Activated CD8-positive, alpha-beta T cell treated with anti-CD3 and anti-CD28 coated beads, Interleukin-2, amount 10 ng/mL, durations not matched to agents 7 days and 5 days (primary cell): ENCODE data around the gene ADAMTSL1. TPM values are rescaled to one million over a fixed set of nuclear protein-coding genes. Genes with fewer than 3 reads are reported as not detected.

ENCODE experiments used
- ATAC-seq: fragments of 150-1000 bp; cut with Tn5 transposase; one replicate; pipeline ENCODE4 v1.10.0; 2021; ENCODE audit warnings: moderate library complexity
- CTCF ChIA-PET: fragments of 350-600 bp; sonication (Branson Sonifier 250); formaldehyde crosslinking; loops from one replicate; lab custom pipeline; 2021; ENCODE audit warnings: antibody characterized with exemption; lab: Charles Lee
- POLR2A ChIA-PET: fragments of 350-600 bp; sonication (Branson Sonifier 250); formaldehyde crosslinking; loops from one replicate; lab custom pipeline; 2021; ENCODE audit warnings: antibody characterized with exemption; lab: Charles Lee
- DNase-seq: peaks from one replicate; pipeline ENCODE4 v3.0.0-alpha.2; 2020
- H3K27ac Mint-ChIP-seq: one replicate; pipeline ENCODE4 v1.8.0; 2021; ENCODE audit warnings: mild to moderate bottlenecking, mixed read lengths
- H3K27me3 Mint-ChIP-seq: one replicate; pipeline ENCODE4 v1.8.0; 2021; ENCODE audit warnings: low read depth, mixed read lengths
- H3K36me3 Mint-ChIP-seq: one replicate; pipeline ENCODE4 v1.8.0; 2021; ENCODE audit warnings: low read depth, mixed read lengths
- H3K4me1 Mint-ChIP-seq: one replicate; pipeline ENCODE4 v1.8.0; 2021; ENCODE audit warnings: low read depth, mixed read lengths
- H3K4me3 Mint-ChIP-seq: one replicate; pipeline ENCODE4 v1.8.0; 2021; ENCODE audit warnings: mild to moderate bottlenecking, mixed read lengths
- H3K9me3 Mint-ChIP-seq: one replicate; pipeline ENCODE4 v1.8.0; 2022; ENCODE audit warnings: mixed read lengths; ENCODE audit not compliant: insufficient read depth
- total RNA-seq, 2 experiments: library from RNA; stranded (reverse); gene quantifications; one replicate each; pipeline ENCODE4 v1.2.3, GENCODE V29; 2021

Gene ADAMTSL1
- total RNA-seq, 2 experiments from 2014 or later, result not detected

- H3K4me1 Mint-ChIP-seq, result no peaks in the 10 kb centered on the region
- no peaks in the 10 kb centered on the region for H3K9me3 Mint-ChIP-seq
- no peak overlapping the region for H3K27ac Mint-ChIP-seq
- no peaks in the 10 kb centered on the region for H3K36me3 Mint-ChIP-seq
- ChIA-PET CTCF (no interaction called here), POLR2A (no interaction called here)
- ATAC-seq, result no peak
- H3K4me3 Mint-ChIP-seq, result no peak overlapping the region
- no peak for DNase-seq
- H3K27me3 Mint-ChIP-seq, result no peaks in the 10 kb centered on the region
These were observed 128.0 kb downstream of the ADAMTSL1 start for GRCh38 chr9:18601956-18602355.

GRCh38 chr9:18604767-18605730 is 131.1 kb downstream of the ADAMTSL1 start:
- CTCF ChIA-PET, result no interaction called here
- H3K9me3 Mint-ChIP-seq, result no peaks in the 10 kb centered on the region
- no peak overlapping the region for H3K27ac Mint-ChIP-seq
- no peak overlapping the region for H3K4me3 Mint-ChIP-seq
- H3K27me3 Mint-ChIP-seq, result no peaks in the 10 kb centered on the region
- DNase-seq, result no peak
- H3K36me3 Mint-ChIP-seq, result no peaks in the 10 kb centered on the region
- POLR2A ChIA-PET, result no interaction called here
- ATAC-seq, result no peak
- no peaks in the 10 kb centered on the region for H3K4me1 Mint-ChIP-seq

DNA sequence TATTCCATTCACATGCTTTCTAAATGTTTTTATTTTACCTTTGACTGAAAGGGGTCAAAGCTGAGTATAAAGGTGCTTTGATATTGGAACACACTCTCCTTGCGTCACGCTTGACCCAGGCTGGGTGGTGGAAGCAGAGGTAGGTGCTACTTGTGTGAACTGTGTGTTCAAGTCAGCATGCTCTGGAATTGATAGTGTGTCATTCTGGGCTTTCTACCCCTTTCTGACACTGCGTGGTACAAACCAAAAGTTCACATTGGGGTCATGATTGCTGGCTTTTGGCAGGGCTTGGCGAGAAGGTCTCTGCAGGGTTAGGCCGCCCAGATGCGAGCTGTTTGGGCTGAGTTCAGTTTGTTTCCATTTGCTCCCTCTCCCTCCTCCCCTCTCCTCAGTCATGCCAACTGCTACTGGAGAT is 131.8 kb downstream of the ADAMTSL1 start:
- no peaks in the 10 kb centered on the region for H3K4me1 Mint-ChIP-seq
- no peaks in the 10 kb centered on the region for H3K9me3 Mint-ChIP-seq
- ChIA-PET CTCF (no interaction called here), POLR2A (no interaction called here)
- H3K27ac Mint-ChIP-seq, result no peak overlapping the region
- H3K4me3 Mint-ChIP-seq, result no peak overlapping the region
- DNase-seq, result no peak
- ATAC-seq, result no peak
- H3K36me3 Mint-ChIP-seq, result no peaks in the 10 kb centered on the region
- no peaks in the 10 kb centered on the region for H3K27me3 Mint-ChIP-seq

- no peaks in the 10 kb centered on the region for H3K27me3 Mint-ChIP-seq
- H3K4me3 Mint-ChIP-seq, result no peak overlapping the region
- ChIA-PET POLR2A (no interaction called here), CTCF (no interaction called here)
- ATAC-seq (no peak), DNase-seq (no peak)
- H3K36me3 Mint-ChIP-seq, result no peaks in the 10 kb centered on the region
- no peak overlapping the region for H3K27ac Mint-ChIP-seq
- no peaks in the 10 kb centered on the region for H3K9me3 Mint-ChIP-seq
- no peaks in the 10 kb centered on the region for H3K4me1 Mint-ChIP-seq
These were observed 132.3 kb downstream of the ADAMTSL1 start for GRCh38 chr9:18606281-18606680.

DNA sequence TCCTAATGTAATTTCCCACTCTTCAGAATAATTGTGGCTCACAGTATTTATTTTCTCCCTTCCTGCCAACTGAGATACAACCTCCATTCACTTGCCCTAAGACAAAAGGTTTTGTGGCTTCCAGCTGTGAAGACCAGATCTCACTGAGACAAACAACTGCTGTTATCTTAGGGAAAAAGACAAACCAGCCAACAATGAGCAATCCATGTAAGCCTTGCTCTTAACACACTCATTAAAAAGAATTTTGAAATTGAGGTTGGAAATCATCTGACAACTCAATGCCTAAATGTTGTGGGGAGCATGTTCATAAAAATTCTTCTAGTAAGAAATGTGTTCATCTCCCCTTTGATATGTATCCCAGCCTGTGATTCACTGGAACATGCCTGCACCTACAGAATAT is 132.9 kb downstream of the ADAMTSL1 start:
- ATAC-seq, result no peak
- no peaks in the 10 kb centered on the region for H3K9me3 Mint-ChIP-seq
- no peak overlapping the region for H3K27ac Mint-ChIP-seq
- no peaks in the 10 kb centered on the region for H3K36me3 Mint-ChIP-seq
- no peak for DNase-seq
- no peaks in the 10 kb centered on the region for H3K4me1 Mint-ChIP-seq
- no peak overlapping the region for H3K4me3 Mint-ChIP-seq
- H3K27me3 Mint-ChIP-seq, result no peaks in the 10 kb centered on the region
- CTCF ChIA-PET, result no interaction called here
- POLR2A ChIA-PET, result no interaction called here

GRCh38 chr9:18608371-18608770 is 134.4 kb downstream of the ADAMTSL1 start:
- ATAC-seq, result no peak
- CTCF ChIA-PET, result no interaction called here

GRCh38 chr9:18610956-18611355 is 137.0 kb downstream of the ADAMTSL1 start:
- Mint-ChIP-seq H3K27me3 (no peaks in the 10 kb centered on the region), H3K4me3 (no peak overlapping the region), H3K4me1 (no peaks in the 10 kb centered on the region), H3K27ac (no peak overlapping the region), H3K9me3 (no peaks in the 10 kb centered on the region), H3K36me3 (no peaks in the 10 kb centered on the region)
- ChIA-PET POLR2A (no interaction called here), CTCF (no interaction called here)
- ATAC-seq (no peak), DNase-seq (no peak)

More at GRCh38 chr9:18608371-18608770, 134.4 kb downstream of the ADAMTSL1 start:
- POLR2A ChIA-PET, result no interaction called here
- H3K27me3 Mint-ChIP-seq, result no peaks in the 10 kb centered on the region
- no peaks in the 10 kb centered on the region for H3K36me3 Mint-ChIP-seq
- H3K4me1 Mint-ChIP-seq, result no peaks in the 10 kb centered on the region
- no peak overlapping the region for H3K27ac Mint-ChIP-seq
- H3K4me3 Mint-ChIP-seq, result no peak overlapping the region
- H3K9me3 Mint-ChIP-seq, result no peaks in the 10 kb centered on the region
- DNase-seq, result no peak

DNA sequence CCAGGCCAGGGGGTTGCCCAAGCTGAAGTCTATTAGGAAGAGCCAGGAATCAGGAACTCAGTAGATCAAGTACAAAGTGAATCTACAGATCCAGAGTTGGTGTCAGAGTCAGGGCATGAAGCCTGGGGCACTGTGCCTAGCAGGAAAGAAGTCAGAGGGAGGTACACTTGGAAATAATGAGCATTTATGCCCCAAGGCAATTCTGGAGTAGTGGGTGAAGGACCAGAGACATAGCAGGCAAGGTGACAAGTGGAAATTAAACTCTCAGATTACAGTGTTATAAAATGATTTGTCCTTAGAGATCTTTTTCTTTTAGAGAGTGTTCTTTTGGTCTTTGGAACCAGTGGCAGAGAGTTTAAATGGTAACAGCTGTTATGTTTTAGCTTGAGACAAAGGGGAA is 138.0 kb downstream of the ADAMTSL1 start:
- H3K9me3 Mint-ChIP-seq, result no peaks in the 10 kb centered on the region
- H3K27ac Mint-ChIP-seq, result no peak overlapping the region
- no peak for ATAC-seq
- no peak overlapping the region for H3K4me3 Mint-ChIP-seq
- CTCF ChIA-PET, result no interaction called here
- POLR2A ChIA-PET, result no interaction called here
- no peaks in the 10 kb centered on the region for H3K36me3 Mint-ChIP-seq
- no peak for DNase-seq
- H3K27me3 Mint-ChIP-seq, result no peaks in the 10 kb centered on the region
- no peaks in the 10 kb centered on the region for H3K4me1 Mint-ChIP-seq

GRCh38 chr9:18614116-18614515 is 140.2 kb downstream of the ADAMTSL1 start:
- Mint-ChIP-seq H3K9me3 (no peaks in the 10 kb centered on the region), H3K27me3 (no peaks in the 10 kb centered on the region), H3K27ac (no peak overlapping the region), H3K36me3 (no peaks in the 10 kb centered on the region), H3K4me3 (no peak overlapping the region), H3K4me1 (no peaks in the 10 kb centered on the region)
- ChIA-PET CTCF (no interaction called here), POLR2A (no interaction called here)
- no peak for DNase-seq
- ATAC-seq, result no peak

GRCh38 chr9:18614651-18615050 is 140.7 kb downstream of the ADAMTSL1 start:
- Mint-ChIP-seq H3K36me3 (no peaks in the 10 kb centered on the region), H3K27ac (no peak overlapping the region), H3K27me3 (no peaks in the 10 kb centered on the region), H3K4me3 (no peak overlapping the region), H3K4me1 (no peaks in the 10 kb centered on the region), H3K9me3 (no peaks in the 10 kb centered on the region)
- DNase-seq (no peak), ATAC-seq (no peak)
- ChIA-PET CTCF (no interaction called here), POLR2A (no interaction called here)

- H3K36me3 Mint-ChIP-seq, result no peaks in the 10 kb centered on the region
- no peak overlapping the region for H3K4me3 Mint-ChIP-seq
- ChIA-PET POLR2A (no interaction called here), CTCF (no interaction called here)
- no peak for DNase-seq
- ATAC-seq, result no peak
- no peaks in the 10 kb centered on the region for H3K4me1 Mint-ChIP-seq
- H3K27me3 Mint-ChIP-seq, result no peaks in the 10 kb centered on the region
- no peak overlapping the region for H3K27ac Mint-ChIP-seq
- H3K9me3 Mint-ChIP-seq, result no peaks in the 10 kb centered on the region
These were observed 143.0 kb downstream of the ADAMTSL1 start for GRCh38 chr9:18616976-18617375.

- DNase-seq (no peak), ATAC-seq (no peak)
- Mint-ChIP-seq H3K4me1 (no peaks in the 10 kb centered on the region), H3K27me3 (no peaks in the 10 kb centered on the region), H3K27ac (no peak overlapping the region), H3K4me3 (no peak overlapping the region), H3K36me3 (no peaks in the 10 kb centered on the region), H3K9me3 (no peaks in the 10 kb centered on the region)
- ChIA-PET CTCF (no interaction called here), POLR2A (no interaction called here)
These were observed 143.8 kb downstream of the ADAMTSL1 start for GRCh38 chr9:18617759-18618158.
